Activated CD4-positive, alpha-beta T cell treated with anti-CD3 and anti-CD28 coated beads, Interleukin-2, amount 50 U/mL, for 1 hour (primary cell): Measurements from ENCODE around the gene UBXN11.
A peak's percentile ranks its signal among the peaks of the same experiment; 100 is the strongest.

Experiments
- DNase-seq: peaks from one replicate; pipeline ENCODE4 v3.0.0-alpha.2; 2020

UBXN11 gene

DNA sequence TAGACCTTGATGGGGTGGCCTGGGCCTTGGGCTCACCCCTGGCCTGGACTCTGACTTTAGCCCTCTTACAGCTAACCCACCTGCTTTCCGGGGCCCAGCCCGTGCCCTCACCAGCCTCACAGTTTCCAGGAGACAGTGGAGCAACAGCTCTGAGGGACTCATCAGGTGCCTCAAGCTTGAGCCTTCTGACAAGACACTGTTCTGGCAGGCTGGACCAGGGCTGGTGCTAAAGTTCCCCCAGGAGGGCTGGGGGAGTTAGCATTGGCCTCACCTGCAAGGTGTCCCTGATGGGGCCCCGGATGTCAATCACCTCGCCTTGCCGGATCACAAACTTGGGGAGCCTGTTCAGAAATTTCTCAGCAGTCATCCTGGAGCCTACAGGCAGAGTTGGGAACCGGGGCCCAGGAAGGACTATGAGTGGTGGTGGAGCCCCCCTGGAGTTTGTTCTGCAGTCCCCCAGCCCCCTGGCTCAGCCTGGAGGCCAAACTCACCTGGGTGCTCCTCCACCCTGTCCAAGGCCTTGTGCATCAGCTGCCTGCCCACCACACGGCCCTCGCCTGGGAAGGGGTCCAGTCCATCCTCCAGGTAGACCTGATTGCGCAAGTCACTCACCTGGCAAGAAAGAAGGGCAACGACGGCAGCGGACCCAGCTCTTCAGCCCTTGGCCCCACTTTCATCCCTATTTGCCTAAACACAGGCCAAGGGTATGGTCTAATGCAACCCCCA is 22.4 kb downstream of the UBXN11 start:
- DNase-seq: no peak

DNA sequence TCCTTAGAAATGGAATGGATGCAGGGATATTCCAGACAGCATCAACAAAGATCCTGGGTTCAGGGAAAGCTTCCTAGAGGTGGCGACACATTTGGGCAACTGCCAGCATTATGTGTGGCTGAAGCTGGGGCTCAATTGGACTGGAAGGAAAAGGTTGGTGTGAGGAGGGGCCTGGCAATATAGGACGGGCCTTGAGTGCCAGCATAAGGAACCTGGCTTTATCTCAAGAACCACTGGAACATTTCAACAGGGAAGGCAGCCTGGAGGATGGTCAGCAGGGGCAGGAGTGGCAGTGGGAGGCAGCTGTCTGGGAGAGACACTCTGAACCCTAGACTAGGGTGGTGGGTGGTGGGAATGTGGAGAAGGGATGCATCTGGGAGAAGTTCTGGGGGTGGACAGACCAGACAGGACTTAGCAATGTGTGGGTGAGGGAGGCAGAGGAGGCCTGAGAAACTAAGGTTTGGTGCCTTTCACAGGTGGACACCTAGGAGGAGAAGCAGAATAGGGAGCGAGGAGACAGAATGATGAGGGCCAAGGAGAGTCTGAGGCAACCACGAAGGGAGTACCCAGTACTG is 23.1 kb downstream of the UBXN11 start:
- no peak for DNase-seq

DNA sequence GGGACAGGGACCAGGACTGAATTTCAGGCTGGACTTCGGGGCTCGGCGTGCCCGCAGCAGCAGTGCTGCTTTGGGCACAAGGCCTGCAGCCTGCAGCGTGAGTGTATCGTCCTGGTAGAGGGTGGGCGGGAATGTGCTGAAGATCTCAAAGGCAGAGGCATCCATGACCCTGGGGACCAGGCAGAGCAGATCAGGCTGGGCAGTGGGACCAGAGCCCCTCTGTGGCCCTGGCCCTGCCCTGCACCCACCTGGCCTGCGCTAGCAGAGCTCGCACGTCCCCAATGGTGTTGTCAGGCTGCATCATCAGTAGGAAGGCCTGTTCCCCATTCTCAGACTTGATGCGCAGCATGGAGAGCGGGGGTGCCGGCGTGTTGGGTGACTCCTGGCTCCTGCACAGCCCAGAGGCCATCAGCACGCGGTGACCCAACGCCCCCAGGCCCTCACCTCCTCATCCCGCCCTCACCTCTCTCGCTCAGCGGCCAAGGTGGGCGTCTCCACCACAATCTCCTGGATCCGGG is 24.0 kb downstream of the UBXN11 start:
- DNase-seq: no peak

GRCh38 chr1:26281971-26282370 is 24.5 kb downstream of the UBXN11 start:
- DNase-seq: no peak

GRCh38 chr1:26281091-26281958 is 25.1 kb downstream of the UBXN11 start:
- DNase-seq: no peak

DNA sequence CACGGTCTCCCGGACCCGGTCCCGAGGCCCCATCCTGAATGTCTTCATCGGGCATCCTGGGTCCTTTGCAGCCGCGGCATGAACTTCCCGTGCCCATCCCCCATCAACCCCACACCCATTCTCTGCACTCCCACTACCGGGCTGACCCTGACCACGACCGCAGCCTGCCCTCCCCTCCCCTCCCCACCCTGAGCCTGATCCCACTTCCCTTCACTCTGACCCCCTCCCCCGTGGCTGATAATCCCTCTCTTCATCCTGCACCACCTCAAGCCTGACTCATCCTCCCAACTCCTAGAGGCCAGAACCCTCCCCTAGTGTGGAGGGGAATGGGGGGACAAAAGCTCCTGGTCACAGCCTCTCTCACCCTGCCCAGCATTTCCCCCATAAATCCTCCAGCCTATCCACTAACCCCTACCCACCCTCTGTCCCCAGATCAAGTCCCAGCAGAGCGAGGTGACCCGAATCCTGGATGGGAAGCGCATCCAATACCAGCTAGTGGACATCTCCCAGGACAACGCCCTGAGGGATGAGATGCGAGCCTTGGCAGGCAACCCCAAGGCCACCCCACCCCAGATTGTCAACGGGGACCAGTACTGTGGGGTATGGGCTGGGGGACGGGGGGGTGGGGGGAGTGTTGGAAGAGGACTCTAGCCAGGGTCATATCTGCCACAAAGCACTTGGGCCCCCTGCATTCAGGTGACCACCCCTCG is 25.9 kb downstream of the UBXN11 start:
- no peak for DNase-seq

- peak; percentile 86 for DNase-seq
These were observed 26.7 kb downstream of the UBXN11 start, which contains the start of gene SH3BGRL3 for GRCh38 chr1:26279456-26280332. TSS of gene SH3BGRL3 (plus strand) at chr1:26280086. CDS start at chr1:26280156, 70 bp downstream.

DNA sequence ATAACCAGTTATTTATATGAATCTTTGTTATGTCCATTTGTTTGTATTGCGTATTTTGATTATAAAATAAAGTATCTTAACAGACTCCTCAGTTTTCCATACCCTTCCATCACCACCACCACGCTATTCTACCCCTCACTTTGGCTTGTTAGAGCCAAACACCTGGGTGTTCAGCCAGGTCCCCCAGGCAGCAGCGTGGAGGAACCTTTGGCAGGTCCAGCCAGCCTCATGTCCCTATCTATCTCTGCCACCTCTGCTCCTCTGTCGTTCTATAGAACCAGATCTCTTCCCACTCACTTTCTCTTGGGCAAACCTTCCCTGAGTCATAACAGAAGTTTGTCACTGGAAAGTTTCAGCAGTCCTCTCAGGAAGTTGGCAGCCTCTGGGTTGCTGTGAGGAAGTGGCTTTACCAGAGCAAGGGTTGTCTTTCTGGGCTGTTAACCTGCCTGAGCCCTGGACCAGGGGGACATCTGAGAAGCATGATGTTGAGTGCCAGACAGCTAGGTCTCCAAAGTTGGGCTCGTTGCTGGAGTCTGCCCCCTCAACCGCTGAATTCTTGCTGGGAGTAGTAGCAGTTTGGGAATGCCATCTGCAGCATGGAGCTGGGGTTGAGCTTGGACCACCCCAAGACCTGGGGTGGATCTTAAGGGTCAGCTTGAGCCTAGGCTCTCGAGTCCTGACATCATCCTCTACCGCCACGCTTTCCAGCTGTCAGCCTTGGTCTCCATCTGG is 27.5 kb downstream of the UBXN11 start:
- no peak for DNase-seq

- DNase-seq: no peak
These were observed 28.1 kb downstream of the UBXN11 start for GRCh38 chr1:26278303-26278702.

DNA sequence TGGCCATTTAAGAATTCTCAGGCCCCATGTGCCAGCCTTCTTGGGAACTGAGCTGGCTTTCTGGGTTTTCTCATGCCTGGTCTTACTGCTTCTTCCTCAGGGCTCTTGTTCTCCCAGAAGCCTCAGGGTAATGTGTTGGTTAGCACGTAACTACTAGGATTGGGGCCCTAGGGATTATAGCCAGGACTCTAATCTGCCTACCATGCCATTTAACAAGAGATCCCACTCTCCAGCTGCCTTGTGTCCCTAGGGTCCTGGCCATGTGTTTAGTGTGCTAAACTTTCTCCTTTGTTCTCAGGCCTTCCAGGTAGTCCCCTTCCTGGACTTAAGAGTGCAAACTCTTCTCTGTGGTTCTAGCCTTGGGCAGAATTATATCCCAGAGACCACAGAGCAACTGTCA is 28.7 kb downstream of the UBXN11 start:
- DNase-seq: no peak

GRCh38 chr1:26277261-26277661 is 29.2 kb downstream of the UBXN11 start:
- DNase-seq: no peak

GRCh38 chr1:26276432-26276838 is 30.0 kb downstream of the UBXN11 start:
- no peak for DNase-seq

DNA sequence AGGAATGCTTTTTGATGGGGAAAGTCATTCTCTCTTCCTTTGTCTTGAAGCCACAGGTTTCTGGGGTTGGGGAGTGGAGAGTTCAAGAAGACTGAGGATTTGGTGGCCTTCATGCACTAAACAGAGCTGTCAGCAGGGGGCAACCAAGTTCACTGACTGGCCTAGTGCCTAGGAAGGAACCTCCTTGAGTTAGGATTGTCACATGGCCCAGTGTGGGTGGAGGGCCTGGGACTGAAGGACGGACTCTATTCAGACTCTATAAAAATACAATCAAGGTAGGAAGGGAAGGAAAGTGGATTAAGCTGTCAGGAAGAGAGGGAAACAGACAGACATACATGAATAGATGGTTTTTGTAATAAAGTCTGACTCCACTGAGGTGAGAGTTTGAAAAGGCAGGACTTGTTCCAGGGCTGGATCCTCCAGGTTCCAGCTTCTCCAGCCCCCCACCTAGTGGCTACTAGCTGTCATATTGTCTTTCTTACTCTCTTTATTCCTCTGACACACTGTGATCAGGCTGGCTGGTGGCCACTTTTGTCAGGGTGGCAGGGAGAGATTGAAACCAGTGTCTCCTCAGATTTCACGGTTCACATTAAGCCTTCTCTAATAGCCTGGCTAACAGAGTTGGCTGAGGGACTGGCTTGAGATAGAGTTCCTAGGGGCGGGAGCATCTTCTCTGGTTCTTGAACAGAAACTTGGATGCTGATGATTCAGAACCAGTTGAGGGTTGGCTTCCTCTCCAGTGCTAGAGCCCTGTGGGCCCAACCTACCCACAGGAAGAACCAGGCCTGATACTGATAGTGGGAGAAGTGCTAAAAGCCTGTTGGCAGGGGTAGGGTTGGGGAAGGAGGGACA is 30.6 kb downstream of the UBXN11 start:
- peak; percentile 75 for DNase-seq

GRCh38 chr1:26274801-26275425 is 31.5 kb downstream of the UBXN11 start:
- DNase-seq: no peak

- no peak for DNase-seq
These were observed 37.3 kb downstream of the UBXN11 start for GRCh38 chr1:26269198-26269550.

DNA sequence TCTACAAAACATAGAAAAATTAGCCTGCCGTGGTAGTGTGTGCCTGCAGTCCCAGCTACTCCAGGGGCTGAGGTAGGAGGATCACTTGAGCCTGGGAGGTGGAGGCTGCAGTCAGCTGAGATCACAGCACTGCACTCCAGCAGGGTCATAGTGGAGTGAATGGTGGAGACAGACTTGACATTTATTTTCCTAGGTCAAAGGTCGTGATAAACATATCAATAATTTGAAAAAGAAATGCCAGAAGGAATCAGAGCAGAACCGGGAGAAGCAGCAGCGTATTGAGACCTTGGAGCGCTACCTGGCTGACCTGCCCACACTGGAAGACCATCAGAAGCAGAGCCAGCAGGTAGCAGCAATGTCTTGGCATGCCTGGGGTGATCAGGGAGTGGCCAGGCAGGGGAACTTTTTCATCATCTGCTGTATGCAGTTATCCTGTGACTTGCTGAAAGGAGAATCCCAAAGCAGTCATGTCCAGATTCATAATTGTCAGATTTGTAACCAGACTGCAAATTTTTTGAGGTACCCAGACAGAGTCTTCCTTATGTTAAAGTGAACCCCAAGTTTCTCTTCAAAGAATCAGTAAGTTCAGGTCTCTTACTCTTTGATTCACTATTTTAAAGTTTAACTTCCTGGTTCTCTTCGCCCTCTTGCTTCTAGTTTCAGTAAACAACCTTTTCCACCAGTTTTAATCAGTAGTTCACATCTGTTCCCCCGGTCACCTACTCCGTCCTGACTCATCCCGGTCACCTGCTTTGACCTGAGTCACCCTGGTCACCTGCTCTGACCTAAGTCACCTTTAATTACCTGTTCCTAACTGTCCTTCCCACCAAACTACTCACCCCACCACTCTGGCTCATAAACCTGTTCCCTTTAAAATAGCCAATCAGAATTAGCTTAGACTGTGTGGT is 37.9 kb downstream of the UBXN11 start:
- DNase-seq: no peak

- no peak for DNase-seq
These were observed 41.0 kb downstream of the UBXN11 start for GRCh38 chr1:26265405-26265804.

GRCh38 chr1:26263212-26263611 is 43.2 kb downstream of the UBXN11 start:
- DNase-seq: no peak

DNA sequence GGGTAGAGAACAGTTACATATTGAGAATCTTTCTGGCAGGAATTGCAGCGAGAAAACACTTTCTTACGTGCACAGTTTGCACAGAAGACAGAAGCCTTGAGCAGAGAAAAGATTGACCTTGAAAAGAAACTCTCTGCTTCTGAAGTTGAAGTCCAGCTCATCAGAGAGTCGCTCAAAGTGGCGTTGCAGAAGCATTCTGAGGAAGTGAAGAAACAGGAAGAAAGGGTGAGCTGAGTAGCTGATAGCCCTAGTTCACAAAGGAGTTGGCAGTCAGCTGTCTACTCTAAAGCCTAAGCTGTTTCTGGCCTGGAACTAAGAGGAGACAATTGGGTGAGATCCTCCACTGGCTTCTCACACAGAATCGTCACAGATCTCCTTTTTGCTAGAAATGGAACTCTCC is 46.9 kb downstream of the UBXN11 start:
- DNase-seq: no peak
